Neutrophil (primary cell): Measurements from ENCODE around the gene PAX5.

Experiments
- H3K27ac ChIP-seq: fragments of 200-600 bp; sonication (generic); 2 replicates; pipeline ENCODE4 v1.5.1; 2016; ENCODE audit warnings: mild to moderate bottlenecking, moderate library complexity
- H3K27me3 ChIP-seq: fragments of 200-600 bp; sonication (generic); 2 replicates; pipeline ENCODE4 v1.6.0; 2016; ENCODE audit warnings: mild to moderate bottlenecking
- H3K36me3 ChIP-seq: fragments of 200-600 bp; sonication (generic); 2 replicates; pipeline ENCODE4 v1.5.1; 2017
- H3K4me1 ChIP-seq, 2 experiments: fragments of 200-600 bp in 1 of 2; sonication (generic) in 1 of 2; 1 replicate in 1 of 2; 2 replicates in 1 of 2; pipeline versions ENCODE4 v1.5.1 to v1.6.1; 2013 to 2016; ENCODE audit warnings: low read depth in 1 of 2, low read length in 1 of 2, mild to moderate bottlenecking in 1 of 2, moderate library complexity in 1 of 2; ENCODE audit not compliant: control insufficient read depth in 1 of 2, insufficient read depth in 1 of 2
- H3K4me3 ChIP-seq, 2 experiments: fragments of 200-600 bp in 1 of 2; sonication (generic) in 1 of 2; 1 replicate in 1 of 2; 2 replicates in 1 of 2; pipeline ENCODE4 v1.5.1; 2013 to 2016; ENCODE audit warnings: low read depth in 1 of 2, low read length in 1 of 2, mild to moderate bottlenecking in 1 of 2, moderate library complexity in 1 of 2
- H3K9me3 ChIP-seq: fragments of 200-600 bp; sonication (generic); 2 replicates; pipeline ENCODE4 v1.5.1; 2016
- CTCF ChIP-seq: fragments of 200-600 bp; sonication (generic); IDR thresholded peaks from 2 replicates; pipeline ENCODE4 v1.5.1; 2016; ENCODE audit warnings: antibody characterized with exemption

PAX5 gene

GRCh38 chr9:37053684-37054362 is 19.8 kb upstream of the PAX5 start:
- H3K9me3 ChIP-seq: no peaks in the 10 kb centered on the region
- H3K27ac ChIP-seq: no peak overlapping the region
- no peaks in the 10 kb centered on the region for H3K4me1 ChIP-seq
- no peak overlapping the region for H3K4me3 ChIP-seq
- H3K36me3 ChIP-seq: no peaks in the 10 kb centered on the region
- peaks cover 95% of the 10 kb centered on the region for H3K27me3 ChIP-seq
- TF ChIP-seq CTCF: no peak

GRCh38 chr9:37046683-37047082 is 12.6 kb upstream of the PAX5 start:
- Histone ChIP-seq H3K4me3 (no peak overlapping the region), H3K27ac (no peak overlapping the region), H3K9me3 (no peaks in the 10 kb centered on the region), H3K27me3 (peaks cover 91% of the 10 kb centered on the region), H3K36me3 (no peaks in the 10 kb centered on the region), H3K4me1 (no peaks in the 10 kb centered on the region)
- TF ChIP-seq CTCF: no peak

GRCh38 chr9:37042421-37042820 is 8.4 kb upstream of the PAX5 start:
- Histone ChIP-seq H3K9me3 (no peaks in the 10 kb centered on the region), H3K27me3 (peaks cover 98% of the 10 kb centered on the region), H3K4me1 (peaks cover 6 to 10% of the 10 kb centered on the region in 2 experiments), H3K4me3 (no peak overlapping the region), H3K27ac (no peak overlapping the region), H3K36me3 (no peaks in the 10 kb centered on the region)
- TF ChIP-seq CTCF: no peak

- H3K27me3 ChIP-seq: peaks cover 99% of the 10 kb centered on the region
- no peak overlapping the region for H3K27ac ChIP-seq
- no peaks in the 10 kb centered on the region for H3K36me3 ChIP-seq
- H3K4me1 ChIP-seq: peaks cover 24 to 26% of the 10 kb centered on the region in 2 experiments
- no peaks in the 10 kb centered on the region for H3K9me3 ChIP-seq
- TF ChIP-seq CTCF: no peak
- no peak overlapping the region for H3K4me3 ChIP-seq
These were observed 6.5 kb upstream of the PAX5 start for GRCh38 chr9:37040508-37041127.

GRCh38 chr9:37038943-37039464 is 4.9 kb upstream of the PAX5 start:
- H3K36me3 ChIP-seq: no peaks in the 10 kb centered on the region
- H3K4me3 ChIP-seq: no peak overlapping the region
- no peaks in the 10 kb centered on the region for H3K9me3 ChIP-seq
- H3K27ac ChIP-seq: no peak overlapping the region
- peaks cover 39 to 41% of the 10 kb centered on the region in 2 experiments for H3K4me1 ChIP-seq
- TF ChIP-seq CTCF: no peak
- peaks cover 100% of the 10 kb centered on the region for H3K27me3 ChIP-seq
